Measurements from ENCODE around the gene DIAPH2. TPM values are rescaled to one million over a fixed set of nuclear protein-coding genes. Genes with fewer than 3 reads are reported as not detected.

The DIAPH2 gene
- total RNA-seq, 1 experiment from 2014 or later = 10.9 TPM

- peak overlapping the region; percentile 81 for H3K4me2 ChIP-seq (ENCODE audit: low read length)
- H2AFZ ChIP-seq (ENCODE audit: low read depth, low read length, poor library complexity, severe bottlenecking) = no peak overlapping the region
- CTCF ChIA-PET = no interaction called here
- H3K79me2 ChIP-seq (ENCODE audit: insufficient read depth, low read length) = no peaks in the 10 kb centered on the region
- POLR2A ChIA-PET = no interaction called here
- TF ChIP-seq ZNF274 (IDR thresholded peaks at IDR 0.05; ENCODE audit: low read depth, low read length) (no peak), TCF7L2 (IDR thresholded peaks at IDR 0.05; ENCODE audit: borderline replicate concordance, extremely low read depth, insufficient read depth, insufficient read length) (peak; percentile 85), SP1 (IDR thresholded peaks at IDR 0.05; ENCODE audit: low read depth) (peak; percentile 69), RAD21 (IDR thresholded peaks at IDR 0.05; ENCODE audit: low read depth) (no peak), CTCF (IDR thresholded peaks at IDR 0.05 in 2 of 3, conservative IDR thresholded peaks at IDR 0.05 in 1 of 3; ENCODE audit: borderline replicate concordance in 1 of 3, insufficient read depth in 1 of 3, low read depth in 2 of 3, low read length in 2 of 3) (no peak), JUND (IDR thresholded peaks at IDR 0.05) (peak; percentile 64), MAX (IDR thresholded peaks at IDR 0.05) (peak; percentile 23; the same call in 1 of the 2 replicates), ELF1 (IDR thresholded peaks at IDR 0.05; ENCODE audit: borderline replicate concordance, low read depth) (no peak), POLR2A (IDR thresholded peaks at IDR 0.05; ENCODE audit: borderline replicate concordance, extremely low read depth, insufficient read depth, insufficient read length) (peak; percentile 9), EZH2 (IDR thresholded peaks at IDR 0.05) (no peak), CBX3 (IDR thresholded peaks at IDR 0.05; ENCODE audit: low read depth) (0 out of 2 replicates have a peak, but pooled peaks have one; percentile 44), ATF3 (IDR thresholded peaks at IDR 0.05) (no peak), FOSL1 (IDR thresholded peaks at IDR 0.05; ENCODE audit: low read depth) (peak; percentile 80), SRF (IDR thresholded peaks at IDR 0.05; ENCODE audit: low read depth) (no peak), REST (IDR thresholded peaks at IDR 0.05; ENCODE audit: low read depth) (no peak), EZH2phosphoT487 (IDR thresholded peaks at IDR 0.05; ENCODE audit: borderline replicate concordance) (no peak), ZFX (IDR thresholded peaks at IDR 0.05) (no peak), EGR1 (IDR thresholded peaks at IDR 0.05; ENCODE audit: low read depth) (no peak), POLR2AphosphoS5 (IDR thresholded peaks at IDR 0.05; ENCODE audit: low read depth, low read length) (0 out of 2 replicates have a peak, but pooled peaks have one; percentile 29), CEBPB (IDR thresholded peaks at IDR 0.05; ENCODE audit: low read depth) (no peak)
- TF ChIP-seq, protein P1, sequence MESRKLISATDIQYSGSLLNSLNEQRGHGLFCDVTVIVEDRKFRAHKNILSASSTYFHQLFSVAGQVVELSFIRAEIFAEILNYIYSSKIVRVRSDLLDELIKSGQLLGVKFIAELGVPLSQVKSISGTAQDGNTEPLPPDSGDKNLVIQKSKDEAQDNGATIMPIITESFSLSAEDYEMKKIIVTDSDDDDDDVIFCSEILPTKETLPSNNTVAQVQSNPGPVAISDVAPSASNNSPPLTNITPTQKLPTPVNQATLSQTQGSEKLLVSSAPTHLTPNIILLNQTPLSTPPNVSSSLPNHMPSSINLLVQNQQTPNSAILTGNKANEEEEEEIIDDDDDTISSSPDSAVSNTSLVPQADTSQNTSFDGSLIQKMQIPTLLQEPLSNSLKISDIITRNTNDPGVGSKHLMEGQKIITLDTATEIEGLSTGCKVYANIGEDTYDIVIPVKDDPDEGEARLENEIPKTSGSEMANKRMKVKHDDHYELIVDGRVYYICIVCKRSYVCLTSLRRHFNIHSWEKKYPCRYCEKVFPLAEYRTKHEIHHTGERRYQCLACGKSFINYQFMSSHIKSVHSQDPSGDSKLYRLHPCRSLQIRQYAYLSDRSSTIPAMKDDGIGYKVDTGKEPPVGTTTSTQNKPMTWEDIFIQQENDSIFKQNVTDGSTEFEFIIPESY (IDR thresholded peaks at IDR 0.05; ENCODE audit: extremely low read depth, insufficient replicate concordance, low read length) = no peak
- peak overlapping the region; percentile 40 for H3K9ac ChIP-seq (ENCODE audit: low read length)
- RAD21 ChIA-PET (ENCODE audit: low non-redundant PET in 1 of 2, low total read pairs in 2 of 2, uncharacterized antibody in 2 of 2, unreplicated experiment in 2 of 2) = no interaction called here
- DNase-seq (ENCODE audit: low read depth, low spot score) (peak; percentile 57), ATAC-seq (peak; percentile 97)
- peak overlapping the region; percentile 64 for H3K27ac ChIP-seq (ENCODE audit: low read depth, low read length)
- no peaks in the 10 kb centered on the region for H3K36me3 ChIP-seq (ENCODE audit: control insufficient read depth in 1 of 2, insufficient read depth in 2 of 2, low read length in 2 of 2)
- intact Hi-C loops (cut with micrococcal nuclease) = no loop called here
- no peaks in the 10 kb centered on the region for H3K9me2 ChIP-seq (ENCODE audit: insufficient read depth)
- BruUV-seq (replicated peaks) = TSS peak; percentile 76
- H3K4me3 ChIP-seq (replicated peaks in 1 of 2; ENCODE audit: low read depth in 1 of 2, low read length in 2 of 2) = peak overlapping the region; percentile 33 to 54
- peaks cover 13 to 35% of the 10 kb centered on the region in 2 experiments for H3K4me1 ChIP-seq (ENCODE audit: control insufficient read depth in 1 of 2, insufficient read depth in 2 of 2, low read length in 2 of 2)
- H4K20me1 ChIP-seq (ENCODE audit: insufficient read depth) = no peaks in the 10 kb centered on the region
- H3K9me3 ChIP-seq (ENCODE audit: control insufficient read depth in 1 of 2, insufficient read depth in 1 of 2, low read depth in 1 of 2, low read length in 2 of 2) = no peaks in the 10 kb centered on the region
- no peaks in the 10 kb centered on the region for H3K27me3 ChIP-seq (ENCODE audit: insufficient read depth, low read length)
These were observed 932.4 kb downstream of the DIAPH2 start for GRCh38 chrX:97616883-97617530.

Measured in HCT116 (cell line).